Measurements from ENCODE around the gene GPR26. TPM values are rescaled to one million over a fixed set of nuclear protein-coding genes. Genes with fewer than 3 reads are reported as not detected.
"Not testable (repeated sequence)": the region's sequence is repeated elsewhere in the genome, so short reads cannot be mapped to it uniquely, and the experiment has no call there.

The GPR26 gene
- total RNA-seq, 4 donors from 2014 or later = not detected

- H3K36me3 ChIP-seq = no peaks in the 10 kb centered on the region
- no peaks in the 10 kb centered on the region for H3K27me3 ChIP-seq
- intact Hi-C loops (cut with DNase I; ENCODE audit: low total_unique reads) = no loop called here
- H3K4me1 ChIP-seq = no peaks in the 10 kb centered on the region
- H3K4me3 ChIP-seq = no peak overlapping the region
- no peaks in the 10 kb centered on the region for H3K9me3 ChIP-seq
- TF ChIP-seq POLR2A (IDR thresholded peaks at IDR 0.05) (no peak), CTCF (IDR thresholded peaks at IDR 0.05) (no peak)
- no peak for DNase-seq
- H3K27ac ChIP-seq = no peak overlapping the region
Observed at GRCh38 chr10:123722351-123722750, 56.2 kb downstream of the GPR26 start.

GRCh38 chr10:123724747-123725146 lies 58.6 kb downstream of the GPR26 start:
- no peak for DNase-seq
- intact Hi-C loops (cut with DNase I; ENCODE audit: low total_unique reads) = no loop called here
- Histone ChIP-seq H3K9me3 (no peaks in the 10 kb centered on the region), H3K36me3 (no peaks in the 10 kb centered on the region), H3K27me3 (no peaks in the 10 kb centered on the region), H3K4me3 (no peak overlapping the region), H3K4me1 (no peaks in the 10 kb centered on the region), H3K27ac (no peak overlapping the region)
- TF ChIP-seq CTCF (IDR thresholded peaks at IDR 0.05) (no peak), POLR2A (IDR thresholded peaks at IDR 0.05) (no peak)

GRCh38 chr10:123726381-123726780 lies 60.2 kb downstream of the GPR26 start:
- no peak overlapping the region for H3K27ac ChIP-seq
- H3K4me3 ChIP-seq = no peak overlapping the region
- no peaks in the 10 kb centered on the region for H3K27me3 ChIP-seq
- intact Hi-C loops (cut with DNase I; ENCODE audit: low total_unique reads) = no loop called here
- DNase-seq = no peak
- H3K36me3 ChIP-seq = no peaks in the 10 kb centered on the region
- no peaks in the 10 kb centered on the region for H3K4me1 ChIP-seq
- no peaks in the 10 kb centered on the region for H3K9me3 ChIP-seq
- TF ChIP-seq CTCF (IDR thresholded peaks at IDR 0.05) (no peak), POLR2A (IDR thresholded peaks at IDR 0.05) (no peak)

- Histone ChIP-seq H3K36me3 (no peaks in the 10 kb centered on the region), H3K27ac (no peak overlapping the region), H3K4me1 (no peaks in the 10 kb centered on the region), H3K9me3 (no peaks in the 10 kb centered on the region), H3K4me3 (no peak overlapping the region), H3K27me3 (no peaks in the 10 kb centered on the region)
- no peak for DNase-seq
- no peak for TF ChIP-seq POLR2A (IDR thresholded peaks at IDR 0.05)
- no peak for TF ChIP-seq CTCF (IDR thresholded peaks at IDR 0.05)
- intact Hi-C loops (cut with DNase I; ENCODE audit: low total_unique reads) = no loop called here
Observed at GRCh38 chr10:123726836-123727235, 60.7 kb downstream of the GPR26 start.

- TF ChIP-seq CTCF (IDR thresholded peaks at IDR 0.05) (no peak), POLR2A (IDR thresholded peaks at IDR 0.05) (no peak)
- intact Hi-C loops (cut with DNase I; ENCODE audit: low total_unique reads) = no loop called here
Observed at GRCh38 chr10:123729523-123729922, 63.4 kb downstream of the GPR26 start.

GRCh38 chr10:123736917-123737316 lies 70.8 kb downstream of the GPR26 start:
- H3K36me3 ChIP-seq, H3K4me1 ChIP-seq, H3K27ac ChIP-seq: not testable (repeated sequence)

More at GRCh38 chr10:123729523-123729922, 63.4 kb downstream of the GPR26 start:
- Histone ChIP-seq H3K9me3 (no peaks in the 10 kb centered on the region), H3K27me3 (no peaks in the 10 kb centered on the region), H3K4me1 (no peaks in the 10 kb centered on the region), H3K4me3 (no peak overlapping the region), H3K27ac (no peak overlapping the region), H3K36me3 (no peaks in the 10 kb centered on the region)
- DNase-seq = no peak

More at GRCh38 chr10:123736917-123737316, 70.8 kb downstream of the GPR26 start:
- H3K27me3 ChIP-seq; H3K9me3 ChIP-seq; H3K4me3 ChIP-seq; DNase-seq; intact Hi-C loops (cut with DNase I; ENCODE audit: low total_unique reads): not testable (repeated sequence)
